B cell (primary cell): Measurements from ENCODE around the gene FAHD1. TPM values are rescaled to one million over a fixed set of nuclear protein-coding genes. Genes with fewer than 3 reads are reported as not detected.

Source experiments
- ATAC-seq: fragments of 200-7000 bp; cut with Tn5 transposase; one replicate; pipeline ENCODE4 v1.10.0; 2021; ENCODE audit warnings: low read depth, mild to moderate bottlenecking, moderate number of reproducible peaks, moderate library complexity
- CTCF ChIA-PET: fragments of 350-600 bp; sonication (Branson Sonifier 250); formaldehyde crosslinking; loops from one replicate; lab custom pipeline; 2021; ENCODE audit warnings: antibody characterized with exemption, inconsistent platforms; lab: Charles Lee
- POLR2A ChIA-PET: fragments of 350-600 bp; sonication (Branson Sonifier 250); formaldehyde crosslinking; loops from one replicate; lab custom pipeline; 2021; ENCODE audit warnings: antibody characterized with exemption; lab: Charles Lee
- DNase-seq: peaks from one replicate; pipeline ENCODE4 v3.0.0; 2013
- H2AFZ ChIP-seq: 2 replicates; pipeline ENCODE4 v1.6.1; 2012; ENCODE audit warnings: mild to moderate bottlenecking, low read depth, low read length; ENCODE audit not compliant: insufficient read depth, poor library complexity, severe bottlenecking
- H3K27ac ChIP-seq, 2 donors: 1 replicate in 1 of 2; 2 replicates in 1 of 2; pipeline ENCODE4 v1.5.1; 2012 to 2013; ENCODE audit warnings: low read length in 2 of 2, mild to moderate bottlenecking in 2 of 2, moderate library complexity in 1 of 2
- H3K27me3 ChIP-seq, 4 experiments: fragments of 200-600 bp in 1 of 4; sonication (generic) in 1 of 4; replicated peaks in 1 of 4; 1 replicate in 2 of 4; 2 replicates in 2 of 4; pipeline versions ENCODE4 v1.6.1 to v1.7.0; 2013 to 2016; ENCODE audit warnings: low read length in 3 of 4, mild to moderate bottlenecking in 2 of 4, mixed read lengths in 1 of 4, moderate library complexity in 1 of 4; ENCODE audit not compliant: insufficient read depth in 4 of 4, control insufficient read depth in 3 of 4; ENCODE audit errors: control extremely low read depth in 1 of 4
- H3K36me3 ChIP-seq, 2 experiments: replicated peaks in 1 of 2; 1 replicate in 1 of 2; 2 replicates in 1 of 2; pipeline versions ENCODE4 v1.6.1 to v1.7.1; 2013; ENCODE audit warnings: low read length in 1 of 2; ENCODE audit not compliant: insufficient read depth in 2 of 2, control insufficient read depth in 1 of 2; ENCODE audit errors: control extremely low read depth in 1 of 2, extremely low read depth in 1 of 2
- H3K4me1 ChIP-seq, 2 donors: fragments of 200-600 bp in 1 of 2; sonication (generic) in 1 of 2; 1 replicate in 1 of 2; 2 replicates in 1 of 2; pipeline versions ENCODE4 v1.5.1 to v1.6.1; 2013 to 2017; ENCODE audit warnings: low read length in 2 of 2; ENCODE audit not compliant: control insufficient read depth in 2 of 2, insufficient read depth in 2 of 2
- H3K4me2 ChIP-seq: replicated peaks from 2 replicates; pipeline ENCODE3; 2012; ENCODE audit warnings: mild to moderate bottlenecking, low read depth, low read length; ENCODE audit not compliant: poor library complexity, severe bottlenecking
- H3K4me3 ChIP-seq, 5 experiments: fragments of 200-600 bp in 1 of 5; sonication (generic) in 1 of 5; 1 replicate in 3 of 5; 2 replicates in 2 of 5; pipeline versions ENCODE4 v1.5.1 to v1.7.0; 2011 to 2016; ENCODE audit warnings: low read length in 4 of 5, mild to moderate bottlenecking in 4 of 5, low read depth in 2 of 5, control low read depth in 1 of 5, moderate library complexity in 1 of 5; ENCODE audit not compliant: insufficient read depth in 1 of 5; ENCODE audit errors: control extremely low read depth in 1 of 5, extremely low read depth in 1 of 5
- H3K79me2 ChIP-seq: fragments of 200-600 bp; sonication (generic); one replicate; pipeline ENCODE4 v1.6.0; 2016; ENCODE audit warnings: low read length; ENCODE audit not compliant: control insufficient read depth, insufficient read depth
- H3K9ac ChIP-seq: fragments of 200-600 bp; sonication (generic); 2 replicates; pipeline ENCODE4 v1.6.1; 2017; ENCODE audit warnings: mild to moderate bottlenecking, low read length, moderate library complexity
- H3K9me3 ChIP-seq, 3 donors: one replicate each; pipeline versions ENCODE4 v1.6.1 to v1.7.1; 2013; ENCODE audit warnings: low read length in 2 of 3; ENCODE audit not compliant: control insufficient read depth in 2 of 3, insufficient read depth in 1 of 3; ENCODE audit errors: control extremely low read depth in 1 of 3
- H4K20me1 ChIP-seq: 2 replicates; pipeline ENCODE4 v1.6.0; 2012; ENCODE audit warnings: mild to moderate bottlenecking, low read length; ENCODE audit not compliant: insufficient read depth, control insufficient read depth, poor library complexity, severe bottlenecking
- H3K27ac Mint-ChIP-seq: one replicate; pipeline ENCODE4 v1.8.0; 2021; ENCODE audit warnings: mixed read lengths
- H3K27me3 Mint-ChIP-seq: one replicate; pipeline ENCODE4 v1.8.0; 2021; ENCODE audit warnings: mixed read lengths
- H3K4me1 Mint-ChIP-seq: one replicate; pipeline ENCODE4 v1.8.0; 2021; ENCODE audit warnings: mixed read lengths
- H3K4me3 Mint-ChIP-seq: one replicate; pipeline ENCODE4 v1.8.0; 2021; ENCODE audit warnings: mixed read lengths
- H3K9me3 Mint-ChIP-seq: one replicate; pipeline ENCODE4 v1.8.0; 2022; ENCODE audit warnings: mixed read lengths; ENCODE audit not compliant: insufficient read depth
- CTCF ChIP-seq: fragments of 200-600 bp; IDR thresholded peaks from one replicate; pipeline ENCODE4 v1.8.0; 2022; ENCODE audit warnings: antibody characterized with exemption, mild to moderate bottlenecking
- EZH2 ChIP-seq: IDR thresholded peaks from 2 replicates; pipeline ENCODE4 v1.6.1; 2012; ENCODE audit warnings: borderline replicate concordance, low read depth, mild to moderate bottlenecking, moderate library complexity, low read length; ENCODE audit not compliant: insufficient read depth, poor library complexity, severe bottlenecking
- WGBS: methylation state at CpG from one replicate; pipeline ENCODE4 v1.1.5; 2013; ENCODE audit warnings: missing lambda C conversion rate; ENCODE audit not compliant: insufficient coverage; 5-methylcytosine and 5-hydroxymethylcytosine counted together
- intact Hi-C: fragments of 100-400 bp; cut with micrococcal nuclease; formaldehyde crosslinking; loops from one replicate; pipeline ENCODE4 v1.10.0; 2022
- polyA plus RNA-seq: library from polyadenylated mRNA; depleted of rRNA; stranded (reverse); fragments of >200 nt; gene quantifications from 2 replicates; pipeline ENCODE4 v1.2.3, GENCODE V29; 2012
- total RNA-seq, 2 donors: library from RNA; stranded (reverse); fragments of 120-200 nt in 1 of 2; gene quantifications; 1 replicate in 1 of 2; 2 replicates in 1 of 2; pipeline versions ENCODE4 v1.2.3 to v1.2.4, GENCODE V29; 2013 to 2022

The FAHD1 gene
- total and polyA plus RNA-seq, 2 donors (not counting 1 experiment from before 2014, with no cell fraction given): 11.0 to 14.5 TPM

GRCh38 chr16:1781254-1781653 is 45.8 kb upstream of the FAHD1 start:
- Histone ChIP-seq H3K4me3 (peak overlapping the region in 4 of 5 experiments; percentile 75 to 96 (median 84)), H3K27ac (peak overlapping the region in 1 of 2 donors; percentile 76)
- POLR2A ChIA-PET: no interaction called here

More at GRCh38 chr16:1781254-1781653, 45.8 kb upstream of the FAHD1 start:
- intact Hi-C loops: no loop called here
- Mint-ChIP-seq H3K27me3 (no peaks in the 10 kb centered on the region), H3K4me1 (peaks cover 24% of the 10 kb centered on the region), H3K9me3 (no peaks in the 10 kb centered on the region), H3K27ac (peak overlapping the region; percentile 50), H3K4me3 (peak overlapping the region; percentile 88)
- no peaks in the 10 kb centered on the region for H3K27me3 ChIP-seq
- peaks cover 77% of the 10 kb centered on the region for H4K20me1 ChIP-seq
- peaks cover 54% of the 10 kb centered on the region for H3K79me2 ChIP-seq
- H3K9me3 ChIP-seq: no peaks in the 10 kb centered on the region
- no peak for DNase-seq
- TF ChIP-seq EZH2 (no peak), CTCF (no peak)
- peaks cover 10 to 35% of the 10 kb centered on the region in 2 donors for H3K4me1 ChIP-seq
- no peak for ATAC-seq
- peaks cover 0 to 25% of the 10 kb centered on the region in 2 experiments for H3K36me3 ChIP-seq
- H2AFZ ChIP-seq: no peak overlapping the region
- CTCF ChIA-PET: interaction anchor here (1.6 to 2.0 kb wide), 2 partner anchors 9 to 75 kb away, joined by 4 to 16 read pairs; partner anchors contain the start of genes EME2, MAPK8IP3 and MRPS34
- H3K4me2 ChIP-seq: peak overlapping the region; percentile 94
- WGBS: 84% methylated on average over 20 of the region's 20 CpGs
- H3K9ac ChIP-seq: peak overlapping the region; percentile 89
